H1 (cell line): ENCODE data around the gene TMEM178B. TPM values are rescaled to one million over a fixed set of nuclear protein-coding genes. Genes with fewer than 3 reads are reported as not detected.

Source experiments
- CBX5 ChIP-seq: fragments of 300-800, 300-1000 bp; sonication (generic); IDR thresholded peaks from 2 replicates; pipeline ENCODE4 v1.7.1; 2016; ENCODE audit warnings: antibody characterized with exemption, low read length, low read depth
- CBX8 ChIP-seq: fragments of 300-800, 300-1000 bp; sonication (generic); IDR thresholded peaks from 2 replicates; pipeline ENCODE4 v1.7.1; 2016; ENCODE audit warnings: low read depth, low read length, borderline replicate concordance
- HDAC6 ChIP-seq: IDR thresholded peaks from one replicate; pipeline ENCODE4 v1.7.1; 2012; ENCODE audit warnings: low read depth, mild to moderate bottlenecking, inconsistent platforms, low read length, moderate library complexity
- RFX5 ChIP-seq: IDR thresholded peaks from 2 replicates; pipeline ENCODE4 v1.6.1; 2011; ENCODE audit warnings: low read depth, low read length, improper control_type of control experiment, borderline replicate concordance
- SUZ12 ChIP-seq: fragments of 200-600 bp; sonication (generic); IDR thresholded peaks from 2 replicates; pipeline ENCODE4 v1.6.1; 2012; ENCODE audit warnings: mild to moderate bottlenecking, inconsistent platforms, low read length, moderate library complexity, mixed read lengths
- TAF7 ChIP-seq: optimal IDR thresholded peaks from 2 replicates; pipeline ENCODE3; 2011; ENCODE audit warnings: low read depth, mild to moderate bottlenecking, inconsistent platforms, low read length, moderate library complexity, borderline replicate concordance
- polyA plus RNA-seq, 7 experiments: library from polyadenylated mRNA; depleted of rRNA in 3 of 7; stranded (reverse) in 5 of 7; unstranded in 2 of 7; fragments of >200 nt in 5 of 7; fragments of 200-250 nt in 2 of 7; gene quantifications; 1 replicate in 5 of 7; 2 replicates in 1 of 7; 4 replicates in 1 of 7; pipeline versions ENCODE4 v1.2.1 to v1.2.3, GENCODE V29; 2011 to 2013; ENCODE audit warnings: missing spikeins in 2 of 7, mixed read lengths in 2 of 7
- total RNA-seq: library from RNA; stranded (reverse); fragmentation: NEBNext Ultra II Directional; extraction: Animal tissue kit (Norgen Biotek cat#: 25700); gene quantifications from 2 replicates; pipeline ENCODE4 v1.2.1, GENCODE V29; 2021
- TF ChIP-seq, protein P1 (sequence below): fragments of 300-600 bp; sonication (generic); IDR thresholded peaks from 2 replicates; pipeline ENCODE4 v1.7.1; 2012; ENCODE audit warnings: low read length, moderate library complexity, mild to moderate bottlenecking, inconsistent platforms; ENCODE audit not compliant: insufficient replicate concordance
- TF ChIP-seq, protein P2 (sequence below): IDR thresholded peaks from 2 replicates; pipeline ENCODE4 v1.6.1; 2011; ENCODE audit warnings: low read depth, mild to moderate bottlenecking, low read length; ENCODE audit not compliant: insufficient read depth

TMEM178B gene
- total and polyA plus RNA-seq, 2 of the 8 experiments (the other 6 are each of a cell fraction or from before 2014, with no cell fraction given): 5.3 to 18.1 TPM

DNA sequence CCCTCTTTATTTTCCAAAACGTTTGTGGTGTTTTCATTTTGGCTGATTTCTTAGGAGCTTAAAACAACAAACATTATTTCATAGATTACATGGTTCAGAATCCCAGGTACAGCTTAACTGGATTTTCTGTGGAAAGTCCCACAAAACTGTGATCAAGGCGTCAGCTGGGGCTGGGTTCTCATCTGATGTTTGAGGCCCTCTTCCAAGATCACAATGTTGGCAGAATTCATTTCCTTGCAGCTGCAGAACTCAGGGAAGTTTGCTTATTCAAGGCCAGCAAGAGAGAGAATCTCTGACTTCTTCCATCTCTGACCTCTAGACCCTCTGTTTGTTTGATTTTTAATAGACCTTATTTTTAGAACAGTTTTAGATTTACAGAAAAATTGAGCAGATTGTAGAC, 368.9 kb downstream of the TMEM178B start (continued):
- TF ChIP-seq, protein P1, sequence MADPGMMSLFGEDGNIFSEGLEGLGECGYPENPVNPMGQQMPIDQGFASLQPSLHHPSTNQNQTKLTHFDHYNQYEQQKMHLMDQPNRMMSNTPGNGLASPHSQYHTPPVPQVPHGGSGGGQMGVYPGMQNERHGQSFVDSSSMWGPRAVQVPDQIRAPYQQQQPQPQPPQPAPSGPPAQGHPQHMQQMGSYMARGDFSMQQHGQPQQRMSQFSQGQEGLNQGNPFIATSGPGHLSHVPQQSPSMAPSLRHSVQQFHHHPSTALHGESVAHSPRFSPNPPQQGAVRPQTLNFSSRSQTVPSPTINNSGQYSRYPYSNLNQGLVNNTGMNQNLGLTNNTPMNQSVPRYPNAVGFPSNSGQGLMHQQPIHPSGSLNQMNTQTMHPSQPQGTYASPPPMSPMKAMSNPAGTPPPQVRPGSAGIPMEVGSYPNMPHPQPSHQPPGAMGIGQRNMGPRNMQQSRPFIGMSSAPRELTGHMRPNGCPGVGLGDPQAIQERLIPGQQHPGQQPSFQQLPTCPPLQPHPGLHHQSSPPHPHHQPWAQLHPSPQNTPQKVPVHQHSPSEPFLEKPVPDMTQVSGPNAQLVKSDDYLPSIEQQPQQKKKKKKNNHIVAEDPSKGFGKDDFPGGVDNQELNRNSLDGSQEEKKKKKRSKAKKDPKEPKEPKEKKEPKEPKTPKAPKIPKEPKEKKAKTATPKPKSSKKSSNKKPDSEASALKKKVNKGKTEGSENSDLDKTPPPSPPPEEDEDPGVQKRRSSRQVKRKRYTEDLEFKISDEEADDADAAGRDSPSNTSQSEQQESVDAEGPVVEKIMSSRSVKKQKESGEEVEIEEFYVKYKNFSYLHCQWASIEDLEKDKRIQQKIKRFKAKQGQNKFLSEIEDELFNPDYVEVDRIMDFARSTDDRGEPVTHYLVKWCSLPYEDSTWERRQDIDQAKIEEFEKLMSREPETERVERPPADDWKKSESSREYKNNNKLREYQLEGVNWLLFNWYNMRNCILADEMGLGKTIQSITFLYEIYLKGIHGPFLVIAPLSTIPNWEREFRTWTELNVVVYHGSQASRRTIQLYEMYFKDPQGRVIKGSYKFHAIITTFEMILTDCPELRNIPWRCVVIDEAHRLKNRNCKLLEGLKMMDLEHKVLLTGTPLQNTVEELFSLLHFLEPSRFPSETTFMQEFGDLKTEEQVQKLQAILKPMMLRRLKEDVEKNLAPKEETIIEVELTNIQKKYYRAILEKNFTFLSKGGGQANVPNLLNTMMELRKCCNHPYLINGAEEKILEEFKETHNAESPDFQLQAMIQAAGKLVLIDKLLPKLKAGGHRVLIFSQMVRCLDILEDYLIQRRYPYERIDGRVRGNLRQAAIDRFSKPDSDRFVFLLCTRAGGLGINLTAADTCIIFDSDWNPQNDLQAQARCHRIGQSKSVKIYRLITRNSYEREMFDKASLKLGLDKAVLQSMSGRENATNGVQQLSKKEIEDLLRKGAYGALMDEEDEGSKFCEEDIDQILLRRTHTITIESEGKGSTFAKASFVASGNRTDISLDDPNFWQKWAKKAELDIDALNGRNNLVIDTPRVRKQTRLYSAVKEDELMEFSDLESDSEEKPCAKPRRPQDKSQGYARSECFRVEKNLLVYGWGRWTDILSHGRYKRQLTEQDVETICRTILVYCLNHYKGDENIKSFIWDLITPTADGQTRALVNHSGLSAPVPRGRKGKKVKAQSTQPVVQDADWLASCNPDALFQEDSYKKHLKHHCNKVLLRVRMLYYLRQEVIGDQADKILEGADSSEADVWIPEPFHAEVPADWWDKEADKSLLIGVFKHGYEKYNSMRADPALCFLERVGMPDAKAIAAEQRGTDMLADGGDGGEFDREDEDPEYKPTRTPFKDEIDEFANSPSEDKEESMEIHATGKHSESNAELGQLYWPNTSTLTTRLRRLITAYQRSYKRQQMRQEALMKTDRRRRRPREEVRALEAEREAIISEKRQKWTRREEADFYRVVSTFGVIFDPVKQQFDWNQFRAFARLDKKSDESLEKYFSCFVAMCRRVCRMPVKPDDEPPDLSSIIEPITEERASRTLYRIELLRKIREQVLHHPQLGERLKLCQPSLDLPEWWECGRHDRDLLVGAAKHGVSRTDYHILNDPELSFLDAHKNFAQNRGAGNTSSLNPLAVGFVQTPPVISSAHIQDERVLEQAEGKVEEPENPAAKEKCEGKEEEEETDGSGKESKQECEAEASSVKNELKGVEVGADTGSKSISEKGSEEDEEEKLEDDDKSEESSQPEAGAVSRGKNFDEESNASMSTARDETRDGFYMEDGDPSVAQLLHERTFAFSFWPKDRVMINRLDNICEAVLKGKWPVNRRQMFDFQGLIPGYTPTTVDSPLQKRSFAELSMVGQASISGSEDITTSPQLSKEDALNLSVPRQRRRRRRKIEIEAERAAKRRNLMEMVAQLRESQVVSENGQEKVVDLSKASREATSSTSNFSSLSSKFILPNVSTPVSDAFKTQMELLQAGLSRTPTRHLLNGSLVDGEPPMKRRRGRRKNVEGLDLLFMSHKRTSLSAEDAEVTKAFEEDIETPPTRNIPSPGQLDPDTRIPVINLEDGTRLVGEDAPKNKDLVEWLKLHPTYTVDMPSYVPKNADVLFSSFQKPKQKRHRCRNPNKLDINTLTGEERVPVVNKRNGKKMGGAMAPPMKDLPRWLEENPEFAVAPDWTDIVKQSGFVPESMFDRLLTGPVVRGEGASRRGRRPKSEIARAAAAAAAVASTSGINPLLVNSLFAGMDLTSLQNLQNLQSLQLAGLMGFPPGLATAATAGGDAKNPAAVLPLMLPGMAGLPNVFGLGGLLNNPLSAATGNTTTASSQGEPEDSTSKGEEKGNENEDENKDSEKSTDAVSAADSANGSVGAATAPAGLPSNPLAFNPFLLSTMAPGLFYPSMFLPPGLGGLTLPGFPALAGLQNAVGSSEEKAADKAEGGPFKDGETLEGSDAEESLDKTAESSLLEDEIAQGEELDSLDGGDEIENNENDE: no peak
- no peak for TF ChIP-seq TAF7
- TF ChIP-seq CBX5: no peak
- no peak for TF ChIP-seq HDAC6
- TF ChIP-seq RFX5: no peak
- TF ChIP-seq SUZ12: no peak
- no peak for TF ChIP-seq CBX8
- TF ChIP-seq, protein P2, sequence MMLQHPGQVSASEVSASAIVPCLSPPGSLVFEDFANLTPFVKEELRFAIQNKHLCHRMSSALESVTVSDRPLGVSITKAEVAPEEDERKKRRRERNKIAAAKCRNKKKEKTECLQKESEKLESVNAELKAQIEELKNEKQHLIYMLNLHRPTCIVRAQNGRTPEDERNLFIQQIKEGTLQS: no peak
